Measurements from ENCODE around the gene SPTY2D1.

DNA sequence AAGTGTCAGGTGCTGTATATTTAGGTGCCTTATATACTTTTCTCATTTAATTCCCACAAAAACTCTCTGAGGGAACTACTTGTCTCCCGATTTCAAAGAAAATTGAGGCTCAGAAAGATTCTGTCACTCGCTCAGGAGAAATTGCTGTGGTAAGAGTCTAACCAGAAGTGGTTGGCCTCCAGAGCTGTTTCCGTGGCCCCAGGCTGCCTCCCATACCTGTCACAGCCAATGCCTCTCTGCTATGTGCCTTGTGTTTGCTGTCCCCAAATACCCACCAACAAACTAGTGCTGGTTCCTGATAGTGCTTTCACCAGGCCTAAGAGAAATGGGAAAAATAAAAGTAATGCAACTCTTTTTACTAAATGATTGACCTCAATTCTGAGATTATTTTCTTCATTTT, 43.4 kb upstream of the SPTY2D1 start:
- TF ChIP-seq POLR2A (IDR thresholded peaks at IDR 0.05), result no peak
- no peak for TF ChIP-seq CTCF (IDR thresholded peaks at IDR 0.05)

Measured in adrenal gland (tissue), 5 donors.